DMS53 (cell line): ENCODE data around the gene AATF.

ENCODE experiments used
- DNase-seq: peaks from one replicate; lab custom pipeline; 2025; lab: John Stamatoyannopoulos, UW

AATF gene

GRCh38 chr17:37081287-37081686, 132.5 kb downstream of the AATF start:
- DNase-seq = no peak

- DNase-seq = no peak
Measured at GRCh38 chr17:37082311-37082860, 133.6 kb downstream of the AATF start.

- DNase-seq = no peak
Measured at GRCh38 chr17:37082985-37083384, 134.2 kb downstream of the AATF start.

- no peak for DNase-seq
Measured at GRCh38 chr17:37083456-37083855, 134.7 kb downstream of the AATF start.

DNA sequence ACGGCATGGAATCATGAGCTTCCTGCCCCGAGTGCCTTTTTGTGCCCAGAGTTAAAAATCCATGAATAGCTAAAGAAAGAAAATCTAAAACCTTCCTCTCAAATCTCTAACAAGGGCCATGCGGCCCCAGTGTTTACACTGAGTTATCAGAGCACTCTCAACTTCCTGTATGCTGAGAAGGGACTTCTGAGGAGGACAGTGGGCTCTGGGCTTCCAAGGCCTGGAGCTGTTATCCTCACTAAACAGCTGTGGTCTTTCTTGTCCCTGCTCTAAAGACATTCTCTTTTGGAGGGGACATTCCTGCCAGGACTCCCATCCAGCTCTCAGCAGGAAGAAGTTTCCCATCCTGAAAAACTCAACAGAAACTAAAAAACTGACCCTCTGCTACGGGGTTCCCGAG, 135.6 kb downstream of the AATF start:
- no peak for DNase-seq

DNA sequence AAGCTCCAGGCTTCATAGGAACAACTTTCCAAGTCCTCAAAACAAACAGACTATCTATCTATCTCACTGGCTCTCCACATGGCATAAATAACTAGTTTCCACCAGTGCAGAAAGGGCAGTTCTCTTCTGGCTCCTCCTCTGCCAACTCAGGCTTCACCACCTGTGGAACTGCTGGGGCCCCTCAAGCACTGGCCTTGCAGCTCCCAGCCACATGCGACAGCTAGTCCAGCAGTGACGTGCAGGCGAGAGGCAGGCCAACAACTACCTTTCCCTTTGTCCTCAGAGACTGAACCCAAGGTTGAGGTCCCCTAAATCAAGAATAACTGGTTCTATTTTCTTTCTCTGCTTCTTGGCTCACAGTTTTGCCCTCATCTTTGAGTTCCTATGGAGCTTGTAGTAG, 137.6 kb downstream of the AATF start:
- no peak for DNase-seq

- no peak for DNase-seq
Measured at GRCh38 chr17:37086948-37087347, 138.2 kb downstream of the AATF start.

DNA sequence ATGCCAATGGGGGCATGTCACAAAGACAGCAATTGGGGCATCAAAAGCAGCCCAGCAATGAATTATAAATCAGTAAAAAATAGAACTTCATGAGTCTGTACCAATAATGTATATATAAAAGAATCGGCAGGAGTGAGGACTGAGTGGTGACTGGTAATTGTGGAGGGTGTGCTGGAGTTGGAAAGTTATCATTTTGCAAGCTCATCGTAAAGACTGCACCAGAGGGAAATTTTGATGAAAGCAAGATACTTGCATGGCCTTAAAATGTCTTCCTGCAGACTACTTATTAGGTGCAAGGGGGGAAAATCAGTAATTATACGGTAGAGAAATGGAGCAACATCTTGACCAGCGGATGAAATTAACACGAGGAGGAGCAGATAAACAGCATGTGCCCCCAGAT, 138.9 kb downstream of the AATF start:
- no peak for DNase-seq

GRCh38 chr17:37088459-37088858, 139.7 kb downstream of the AATF start:
- DNase-seq = peak; percentile 40

DNA sequence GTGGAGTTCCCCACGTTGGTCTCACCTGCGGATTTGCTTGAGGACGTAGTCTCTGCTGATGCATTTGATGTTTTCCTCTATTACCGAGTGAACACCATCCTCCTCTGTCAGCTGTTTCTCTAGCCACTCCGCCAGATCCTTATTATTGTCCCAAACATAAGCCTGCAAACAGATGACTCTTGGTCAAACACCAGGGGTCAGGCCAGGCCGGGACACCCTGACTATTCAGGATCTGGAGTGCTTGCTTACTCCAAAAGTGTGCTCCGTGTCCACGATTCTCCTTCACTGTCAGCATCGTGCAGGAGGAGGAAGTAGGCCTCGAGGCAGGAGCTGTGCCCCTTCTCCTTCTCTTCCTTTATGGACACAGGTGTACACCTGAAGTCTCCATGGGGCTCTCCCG, 140.2 kb downstream of the AATF start:
- peak; percentile 4 for DNase-seq

GRCh38 chr17:37089956-37090355, 141.2 kb downstream of the AATF start:
- no peak for DNase-seq

GRCh38 chr17:37090941-37091340, 142.2 kb downstream of the AATF start:
- DNase-seq = no peak

DNA sequence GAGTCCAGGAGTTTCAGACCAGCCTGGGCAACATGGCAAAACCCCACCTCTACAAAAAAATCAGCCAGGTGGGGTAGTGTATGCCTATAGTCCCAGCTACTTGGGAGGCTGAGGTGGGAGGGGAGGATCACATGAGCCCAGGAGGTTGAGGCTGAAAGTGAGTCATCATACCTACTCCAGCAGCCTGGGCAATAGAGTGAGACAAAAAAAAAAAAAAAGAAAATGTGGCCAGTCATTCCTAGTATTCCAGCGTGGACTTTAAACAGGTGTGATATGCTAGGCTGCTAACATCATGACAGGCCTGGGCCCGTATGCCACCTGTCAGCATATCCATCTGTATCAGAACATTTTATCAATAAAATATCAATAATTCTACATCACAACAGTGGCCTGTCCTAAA, 143.3 kb downstream of the AATF start:
- peak; percentile 51 for DNase-seq

- peak; percentile 5 for DNase-seq
Measured at GRCh38 chr17:37092701-37093100, 143.9 kb downstream of the AATF start.

DNA sequence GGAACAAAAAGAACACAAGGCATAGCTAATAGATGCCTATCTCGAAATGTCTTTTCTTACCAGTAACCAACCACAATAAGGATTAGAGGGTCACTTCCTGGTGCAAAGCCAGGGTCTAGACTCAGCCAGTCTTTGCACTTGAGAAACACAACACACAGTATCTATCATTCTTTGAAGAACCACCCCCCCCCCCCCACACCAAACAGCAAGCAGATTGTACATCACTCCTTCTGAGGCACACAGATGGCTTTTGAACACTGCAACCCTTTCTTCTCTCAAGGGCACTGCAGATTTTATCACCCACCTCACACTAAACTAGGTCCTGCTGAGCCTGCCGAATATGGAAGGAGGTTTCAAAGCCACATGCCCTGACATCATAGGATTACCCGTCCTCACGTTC, 145.6 kb downstream of the AATF start:
- no peak for DNase-seq

DNA sequence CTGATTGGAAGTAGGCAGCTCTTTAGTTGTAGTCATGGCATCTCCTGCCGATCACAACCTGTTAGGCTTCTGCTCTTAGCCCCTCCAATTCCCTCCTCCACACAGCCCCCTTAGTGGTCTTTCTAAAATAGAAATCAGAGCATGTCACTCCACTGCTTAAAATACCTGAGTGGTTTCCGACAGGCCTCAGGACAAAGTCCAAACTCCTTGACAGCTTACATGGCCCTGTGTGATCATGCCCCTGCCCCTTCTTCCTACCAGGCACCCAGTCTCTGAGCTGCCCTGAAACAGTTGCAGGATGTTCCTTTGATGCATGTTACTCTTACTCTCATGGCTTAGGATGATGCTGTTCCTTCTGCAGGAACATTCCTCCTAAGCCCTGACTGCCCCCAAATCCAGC, 147.3 kb downstream of the AATF start:
- DNase-seq = no peak

- DNase-seq = no peak
Measured at GRCh38 chr17:37097154-37097553, 148.4 kb downstream of the AATF start.

DNA sequence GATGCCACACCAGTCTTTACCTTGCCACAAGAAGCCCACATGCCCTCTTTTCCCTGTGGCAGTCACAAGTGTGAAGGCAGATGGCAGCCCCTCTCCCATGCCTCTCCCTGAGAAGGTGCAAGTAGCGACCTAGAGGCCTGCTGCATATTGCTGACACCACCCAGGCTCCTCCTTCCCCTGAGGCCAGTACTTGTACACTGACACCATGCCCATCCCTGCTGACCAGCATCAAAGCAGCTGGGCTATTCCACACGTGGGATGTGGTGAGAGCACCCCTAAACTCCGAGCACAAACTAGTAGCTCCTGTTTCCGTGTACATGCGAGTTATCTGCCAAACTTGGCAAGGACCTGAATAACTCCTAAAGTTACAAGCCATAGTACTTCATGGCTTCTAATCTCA, 149.4 kb downstream of the AATF start:
- no peak for DNase-seq

DNA sequence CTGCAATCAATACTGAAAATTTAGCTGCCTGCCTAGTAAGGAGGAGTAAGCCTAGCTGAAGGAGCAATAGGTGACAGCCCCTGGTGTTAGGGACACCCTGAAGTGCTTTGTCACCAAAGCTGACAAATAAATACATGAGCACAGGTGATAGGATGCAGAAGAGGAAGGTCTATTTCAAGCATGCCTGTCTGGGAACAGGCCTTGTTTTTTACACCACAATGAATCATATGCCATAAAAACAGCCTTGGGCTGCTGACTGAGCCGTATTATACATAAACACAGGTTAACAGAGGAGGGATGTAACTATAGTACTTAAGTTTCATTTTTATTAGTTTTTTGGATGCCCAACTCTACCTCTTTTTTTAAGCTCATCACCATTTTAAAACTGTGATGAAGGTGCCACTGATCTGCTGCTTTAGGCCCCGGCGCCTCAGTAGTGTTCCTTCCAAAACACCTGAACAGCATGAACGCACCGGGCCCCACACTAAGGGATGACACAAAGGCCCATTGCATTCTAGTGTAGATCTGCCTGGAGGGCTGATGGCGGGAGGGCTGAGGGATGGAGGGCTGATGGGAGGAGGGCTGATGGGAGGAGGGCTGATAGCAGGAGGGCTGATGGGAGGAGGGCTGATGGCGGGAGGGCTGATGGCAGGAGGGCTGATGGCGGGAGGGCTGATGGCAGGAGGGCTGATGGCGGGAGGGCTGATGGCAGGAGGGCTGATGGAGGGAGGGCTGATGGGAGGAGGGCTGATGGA, 150.3 kb downstream of the AATF start:
- no peak for DNase-seq

GRCh38 chr17:37100231-37100630, 151.5 kb downstream of the AATF start:
- no peak for DNase-seq

DNA sequence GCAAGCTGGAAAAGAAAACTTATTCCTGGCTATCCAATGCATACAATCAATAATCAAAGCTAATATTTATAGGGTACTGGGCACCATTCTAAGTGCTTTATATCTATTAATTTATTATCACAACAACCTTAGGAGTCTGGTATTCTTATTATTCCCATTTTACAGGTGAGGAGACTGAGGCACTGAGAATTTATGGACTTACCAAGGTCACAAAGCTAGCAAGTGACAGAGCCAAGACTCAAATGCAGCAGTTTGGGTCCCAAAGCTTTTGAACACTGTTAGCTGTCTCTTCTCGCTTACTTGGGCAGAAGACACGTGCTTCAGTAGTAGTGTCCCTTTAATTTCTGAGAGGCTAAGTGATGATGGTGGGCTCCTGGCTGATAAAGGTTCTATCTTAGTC, 152.6 kb downstream of the AATF start:
- no peak for DNase-seq

DNA sequence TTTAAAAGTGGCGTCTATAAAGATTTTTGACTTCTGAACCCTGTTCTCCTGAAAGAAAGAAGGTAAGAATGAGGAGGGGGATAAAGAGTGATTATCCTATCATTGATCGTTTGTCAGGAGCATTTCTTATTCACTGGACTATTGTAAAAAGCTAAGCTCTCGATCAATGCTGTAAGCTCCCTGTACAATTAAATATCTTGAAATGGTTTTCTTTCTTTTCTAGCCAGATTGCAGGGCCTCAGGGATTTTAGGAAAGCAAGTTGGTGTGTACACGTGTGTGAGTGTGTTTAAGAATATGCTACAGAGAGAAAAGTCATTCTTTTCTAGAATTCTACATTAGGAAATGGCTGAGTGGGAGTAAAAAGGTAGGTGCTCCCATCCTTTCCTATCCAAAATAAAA, 154.5 kb downstream of the AATF start:
- DNase-seq = no peak

DNA sequence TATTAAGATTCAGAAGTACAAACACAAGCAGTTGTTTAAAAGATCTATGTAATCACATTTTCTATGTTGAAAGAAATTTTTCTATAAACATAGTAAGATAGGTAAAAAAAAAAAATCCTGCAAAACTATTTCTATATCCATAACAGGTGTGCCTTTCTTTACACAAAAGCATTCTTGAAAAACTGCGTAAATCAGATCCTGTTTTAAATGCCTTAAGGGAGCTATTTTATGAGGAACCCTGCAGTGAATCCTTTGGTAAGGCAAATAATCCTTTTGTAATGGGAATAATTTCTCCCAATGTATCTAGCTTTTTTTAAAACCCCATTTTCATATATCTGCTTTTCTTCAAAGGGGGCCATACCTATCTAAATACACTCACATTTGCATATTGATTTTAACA, 157.3 kb downstream of the AATF start:
- DNase-seq = no peak
